ENCODE data around the gene PTPRK.

PTPRK gene

GRCh38 chr6:128246472-128247260 is 273.7 kb downstream of the PTPRK start:
- Histone ChIP-seq H2AK5ac (ENCODE audit: low read length, severe bottlenecking) (no peak overlapping the region), H3K4me1 (ENCODE audit: control insufficient read depth, insufficient read depth, low read depth, low read length) (no peaks in the 10 kb centered on the region), H3K4ac (ENCODE audit: low read depth in 1 of 2, low read length in 2 of 2) (no peak overlapping the region), H2AFZ (ENCODE audit: low read depth, low read length) (no peak overlapping the region), H3K23ac (ENCODE audit: low read length in 2 of 2) (no peak overlapping the region), H3K18ac (ENCODE audit: low read depth in 1 of 2, low read length in 2 of 2) (no peak overlapping the region), H3K4me2 (ENCODE audit: low read length, poor library complexity, severe bottlenecking) (no peak overlapping the region), H2BK120ac (ENCODE audit: low read depth, low read length) (no peak overlapping the region), H2BK15ac (ENCODE audit: low read depth, poor library complexity, severe bottlenecking) (no peak overlapping the region), H3K9ac (ENCODE audit: low read length) (no peak overlapping the region), H3K9me3 (ENCODE audit: control insufficient read depth, low read length) (no peaks in the 10 kb centered on the region), H3K79me1 (replicated peaks; ENCODE audit: low read length, poor library complexity, severe bottlenecking) (peaks cover 20% of the 10 kb centered on the region), H4K91ac (ENCODE audit: low read length) (no peak overlapping the region), H3K36me3 (ENCODE audit: control insufficient read depth in 1 of 2, insufficient read depth in 2 of 2, low read depth in 1 of 2, low read length in 2 of 2) (no peaks in the 10 kb centered on the region), H2BK5ac (ENCODE audit: low read depth, low read length, poor library complexity, severe bottlenecking) (no peak overlapping the region), H3K4me3 (ENCODE audit: insufficient read depth in 1 of 2, low read depth in 1 of 2, low read length in 2 of 2) (no peak overlapping the region), H4K8ac (ENCODE audit: low read length) (no peak overlapping the region), H3K27ac (ENCODE audit: low read length, poor library complexity, severe bottlenecking) (no peak overlapping the region), H3K27me3 (ENCODE audit: control insufficient read depth in 1 of 2, insufficient read depth in 1 of 2, low read length in 2 of 2) (no peaks in the 10 kb centered on the region), H2BK12ac (ENCODE audit: low read length in 2 of 2) (no peak overlapping the region), H3K14ac (ENCODE audit: low read length in 2 of 2) (no peak overlapping the region)
- no peak for DNase-seq
- WGBS: 82% methylated on average over 4 of the region's 7 CpGs

- 100% methylated on average over 1 of the region's 2 CpGs for WGBS
- Histone ChIP-seq H3K4me3 (ENCODE audit: insufficient read depth in 1 of 2, low read depth in 1 of 2, low read length in 2 of 2) (no peak overlapping the region), H3K79me1 (replicated peaks; ENCODE audit: low read length, poor library complexity, severe bottlenecking) (peaks cover 19% of the 10 kb centered on the region), H4K8ac (ENCODE audit: low read length) (no peak overlapping the region), H3K4ac (ENCODE audit: low read depth in 1 of 2, low read length in 2 of 2) (no peak overlapping the region), H2BK120ac (ENCODE audit: low read depth, low read length) (no peak overlapping the region), H3K9ac (ENCODE audit: low read length) (no peak overlapping the region), H3K9me3 (ENCODE audit: control insufficient read depth, low read length) (no peaks in the 10 kb centered on the region), H4K91ac (ENCODE audit: low read length) (no peak overlapping the region), H2AK5ac (ENCODE audit: low read length, severe bottlenecking) (no peak overlapping the region), H3K23ac (ENCODE audit: low read length in 2 of 2) (no peak overlapping the region), H3K27me3 (ENCODE audit: control insufficient read depth in 1 of 2, insufficient read depth in 1 of 2, low read length in 2 of 2) (no peaks in the 10 kb centered on the region), H3K18ac (ENCODE audit: low read depth in 1 of 2, low read length in 2 of 2) (no peak overlapping the region), H3K4me1 (ENCODE audit: control insufficient read depth, insufficient read depth, low read depth, low read length) (no peaks in the 10 kb centered on the region), H2BK15ac (ENCODE audit: low read depth, poor library complexity, severe bottlenecking) (no peak overlapping the region), H2AFZ (ENCODE audit: low read depth, low read length) (no peak overlapping the region), H3K14ac (ENCODE audit: low read length in 2 of 2) (no peak overlapping the region), H3K36me3 (ENCODE audit: control insufficient read depth in 1 of 2, insufficient read depth in 2 of 2, low read depth in 1 of 2, low read length in 2 of 2) (no peaks in the 10 kb centered on the region), H2BK5ac (ENCODE audit: low read depth, low read length, poor library complexity, severe bottlenecking) (no peak overlapping the region), H3K4me2 (ENCODE audit: low read length, poor library complexity, severe bottlenecking) (no peak overlapping the region), H2BK12ac (ENCODE audit: low read length in 2 of 2) (no peak overlapping the region), H3K27ac (ENCODE audit: low read length, poor library complexity, severe bottlenecking) (no peak overlapping the region)
- DNase-seq: no peak
Measured at GRCh38 chr6:128244751-128245405, 275.5 kb downstream of the PTPRK start.

GRCh38 chr6:128242765-128243403 is 277.5 kb downstream of the PTPRK start:
- H4K8ac ChIP-seq (ENCODE audit: low read length): no peak overlapping the region
- H2BK120ac ChIP-seq (ENCODE audit: low read depth, low read length): no peak overlapping the region
- no peak overlapping the region for H3K27ac ChIP-seq (ENCODE audit: low read length, poor library complexity, severe bottlenecking)
- H2AK5ac ChIP-seq (ENCODE audit: low read length, severe bottlenecking): no peak overlapping the region
- no peaks in the 10 kb centered on the region for H3K36me3 ChIP-seq (ENCODE audit: control insufficient read depth in 1 of 2, insufficient read depth in 2 of 2, low read depth in 1 of 2, low read length in 2 of 2)
- no peak overlapping the region for H3K4me3 ChIP-seq (ENCODE audit: insufficient read depth in 1 of 2, low read depth in 1 of 2, low read length in 2 of 2)
- peak; percentile 15 for DNase-seq
- H3K4me2 ChIP-seq (ENCODE audit: low read length, poor library complexity, severe bottlenecking): no peak overlapping the region
- no peak overlapping the region for H3K9ac ChIP-seq (ENCODE audit: low read length)
- H3K27me3 ChIP-seq (ENCODE audit: control insufficient read depth in 1 of 2, insufficient read depth in 1 of 2, low read length in 2 of 2): no peaks in the 10 kb centered on the region
- no peak overlapping the region for H2BK12ac ChIP-seq (ENCODE audit: low read length in 2 of 2)
- no peak overlapping the region for H2BK5ac ChIP-seq (ENCODE audit: low read depth, low read length, poor library complexity, severe bottlenecking)
- no peak overlapping the region for H3K18ac ChIP-seq (ENCODE audit: low read depth in 1 of 2, low read length in 2 of 2)
- H3K9me3 ChIP-seq (ENCODE audit: control insufficient read depth, low read length): no peaks in the 10 kb centered on the region
- H3K4me1 ChIP-seq (ENCODE audit: control insufficient read depth, insufficient read depth, low read depth, low read length): no peaks in the 10 kb centered on the region
- H3K14ac ChIP-seq (ENCODE audit: low read length in 2 of 2): no peak overlapping the region
- H2AFZ ChIP-seq (ENCODE audit: low read depth, low read length): no peak overlapping the region
- whole genome bisulfite sequencing: no CpG with 5 or more reads among the region's 3 CpGs
- H3K79me1 ChIP-seq (replicated peaks; ENCODE audit: low read length, poor library complexity, severe bottlenecking): peaks cover 18% of the 10 kb centered on the region
- H4K91ac ChIP-seq (ENCODE audit: low read length): no peak overlapping the region
- H2BK15ac ChIP-seq (ENCODE audit: low read depth, poor library complexity, severe bottlenecking): no peak overlapping the region
- no peak overlapping the region for H3K23ac ChIP-seq (ENCODE audit: low read length in 2 of 2)
- H3K4ac ChIP-seq (ENCODE audit: low read depth in 1 of 2, low read length in 2 of 2): no peak overlapping the region

GRCh38 chr6:128241216-128241615 is 279.2 kb downstream of the PTPRK start:
- Histone ChIP-seq H3K36me3 (ENCODE audit: control insufficient read depth in 1 of 2, insufficient read depth in 2 of 2, low read depth in 1 of 2, low read length in 2 of 2) (no peaks in the 10 kb centered on the region), H3K9me3 (ENCODE audit: control insufficient read depth, low read length) (no peaks in the 10 kb centered on the region), H3K4ac (ENCODE audit: low read depth in 1 of 2, low read length in 2 of 2) (no peak overlapping the region), H3K4me1 (ENCODE audit: control insufficient read depth, insufficient read depth, low read depth, low read length) (no peaks in the 10 kb centered on the region), H3K23ac (ENCODE audit: low read length in 2 of 2) (no peak overlapping the region), H3K14ac (ENCODE audit: low read length in 2 of 2) (no peak overlapping the region), H3K9ac (ENCODE audit: low read length) (no peak overlapping the region), H3K18ac (ENCODE audit: low read depth in 1 of 2, low read length in 2 of 2) (no peak overlapping the region), H2BK120ac (ENCODE audit: low read depth, low read length) (no peak overlapping the region), H2BK15ac (ENCODE audit: low read depth, poor library complexity, severe bottlenecking) (no peak overlapping the region), H3K4me2 (ENCODE audit: low read length, poor library complexity, severe bottlenecking) (no peak overlapping the region), H2BK5ac (ENCODE audit: low read depth, low read length, poor library complexity, severe bottlenecking) (no peak overlapping the region), H2AFZ (ENCODE audit: low read depth, low read length) (no peak overlapping the region), H4K8ac (ENCODE audit: low read length) (peak overlapping the region; percentile 4), H3K4me3 (ENCODE audit: insufficient read depth in 1 of 2, low read depth in 1 of 2, low read length in 2 of 2) (no peak overlapping the region), H3K27me3 (ENCODE audit: control insufficient read depth in 1 of 2, insufficient read depth in 1 of 2, low read length in 2 of 2) (no peaks in the 10 kb centered on the region), H3K79me1 (replicated peaks; ENCODE audit: low read length, poor library complexity, severe bottlenecking) (peaks cover 13% of the 10 kb centered on the region), H4K91ac (ENCODE audit: low read length) (no peak overlapping the region), H2BK12ac (ENCODE audit: low read length in 2 of 2) (no peak overlapping the region), H2AK5ac (ENCODE audit: low read length, severe bottlenecking) (no peak overlapping the region), H3K27ac (ENCODE audit: low read length, poor library complexity, severe bottlenecking) (no peak overlapping the region)
- WGBS: 93% methylated on average over 2 of the region's 3 CpGs
- DNase-seq: no peak
